ENCODE measurements around the gene TAMALIN. TPM values are rescaled to one million over a fixed set of nuclear protein-coding genes. Genes with fewer than 3 reads are reported as not detected.

The TAMALIN gene
- total RNA-seq, 1 experiment from 2014 or later = not detected

DNA sequence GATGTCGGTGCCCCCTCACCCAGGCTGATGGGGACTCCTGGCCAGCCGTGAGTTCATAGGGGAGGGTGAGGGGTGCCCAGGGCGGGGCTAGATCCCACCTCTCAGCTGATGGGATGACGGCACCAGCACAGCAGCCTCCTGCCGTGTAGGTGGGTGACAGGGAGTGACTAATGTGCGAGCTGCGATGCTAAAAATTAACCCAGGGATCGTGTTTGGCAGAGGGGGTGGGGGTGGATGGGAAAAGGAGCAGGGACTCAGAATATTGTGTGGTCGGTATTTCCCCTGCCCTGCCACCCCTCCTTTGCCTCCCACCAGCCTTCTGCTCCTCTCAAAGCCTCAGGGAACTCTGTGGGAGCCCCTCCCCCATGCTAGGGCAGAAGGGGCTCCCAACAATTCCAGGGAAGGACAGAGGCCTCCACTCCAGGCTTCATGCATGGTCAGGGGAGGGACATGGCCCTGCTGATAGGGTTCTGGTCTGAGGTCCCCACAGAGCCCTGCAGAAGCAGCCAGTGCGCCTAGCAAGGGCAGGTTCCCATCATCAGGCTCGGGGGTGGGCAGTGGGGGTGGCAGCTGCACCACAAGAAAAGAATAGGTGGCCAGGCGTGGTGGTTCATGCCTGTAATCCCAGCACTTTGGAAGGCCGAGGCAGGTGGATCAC, 12.5 kb downstream of the TAMALIN start:
- H3K27ac Mint-ChIP-seq (ENCODE audit: unreplicated experiment) = no peak overlapping the region
- TF ChIP-seq, protein P1, sequence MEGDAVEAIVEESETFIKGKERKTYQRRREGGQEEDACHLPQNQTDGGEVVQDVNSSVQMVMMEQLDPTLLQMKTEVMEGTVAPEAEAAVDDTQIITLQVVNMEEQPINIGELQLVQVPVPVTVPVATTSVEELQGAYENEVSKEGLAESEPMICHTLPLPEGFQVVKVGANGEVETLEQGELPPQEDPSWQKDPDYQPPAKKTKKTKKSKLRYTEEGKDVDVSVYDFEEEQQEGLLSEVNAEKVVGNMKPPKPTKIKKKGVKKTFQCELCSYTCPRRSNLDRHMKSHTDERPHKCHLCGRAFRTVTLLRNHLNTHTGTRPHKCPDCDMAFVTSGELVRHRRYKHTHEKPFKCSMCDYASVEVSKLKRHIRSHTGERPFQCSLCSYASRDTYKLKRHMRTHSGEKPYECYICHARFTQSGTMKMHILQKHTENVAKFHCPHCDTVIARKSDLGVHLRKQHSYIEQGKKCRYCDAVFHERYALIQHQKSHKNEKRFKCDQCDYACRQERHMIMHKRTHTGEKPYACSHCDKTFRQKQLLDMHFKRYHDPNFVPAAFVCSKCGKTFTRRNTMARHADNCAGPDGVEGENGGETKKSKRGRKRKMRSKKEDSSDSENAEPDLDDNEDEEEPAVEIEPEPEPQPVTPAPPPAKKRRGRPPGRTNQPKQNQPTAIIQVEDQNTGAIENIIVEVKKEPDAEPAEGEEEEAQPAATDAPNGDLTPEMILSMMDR (IDR thresholded peaks at IDR 0.05; ENCODE audit: unreplicated experiment) = no peak
- no peak overlapping the region for H3K4me3 Mint-ChIP-seq (ENCODE audit: low read depth, unreplicated experiment)
- no TSS peak for BruUV-seq (replicated peaks)
- no peaks in the 10 kb centered on the region for H3K9me3 Mint-ChIP-seq (ENCODE audit: low read depth, unreplicated experiment)
- peaks cover 19% of the 10 kb centered on the region for H3K4me1 Mint-ChIP-seq (ENCODE audit: low read depth, unreplicated experiment)
- peaks cover 10% of the 10 kb centered on the region for H3K36me3 Mint-ChIP-seq (ENCODE audit: insufficient read depth, unreplicated experiment)
- H3K27me3 Mint-ChIP-seq (ENCODE audit: unreplicated experiment) = no peaks in the 10 kb centered on the region
- DNase-seq = peak; percentile 41
- intact Hi-C loops (cut with micrococcal nuclease; ENCODE audit: unreplicated experiment) = no loop called here
- CTCF ChIA-PET = interaction anchor here (0.6 to 6.1 kb wide), 3 partner anchors 13 to 127 kb away, joined by 4 to 73 read pairs (median 4); no protein-coding TSS in a partner anchor

DNA sequence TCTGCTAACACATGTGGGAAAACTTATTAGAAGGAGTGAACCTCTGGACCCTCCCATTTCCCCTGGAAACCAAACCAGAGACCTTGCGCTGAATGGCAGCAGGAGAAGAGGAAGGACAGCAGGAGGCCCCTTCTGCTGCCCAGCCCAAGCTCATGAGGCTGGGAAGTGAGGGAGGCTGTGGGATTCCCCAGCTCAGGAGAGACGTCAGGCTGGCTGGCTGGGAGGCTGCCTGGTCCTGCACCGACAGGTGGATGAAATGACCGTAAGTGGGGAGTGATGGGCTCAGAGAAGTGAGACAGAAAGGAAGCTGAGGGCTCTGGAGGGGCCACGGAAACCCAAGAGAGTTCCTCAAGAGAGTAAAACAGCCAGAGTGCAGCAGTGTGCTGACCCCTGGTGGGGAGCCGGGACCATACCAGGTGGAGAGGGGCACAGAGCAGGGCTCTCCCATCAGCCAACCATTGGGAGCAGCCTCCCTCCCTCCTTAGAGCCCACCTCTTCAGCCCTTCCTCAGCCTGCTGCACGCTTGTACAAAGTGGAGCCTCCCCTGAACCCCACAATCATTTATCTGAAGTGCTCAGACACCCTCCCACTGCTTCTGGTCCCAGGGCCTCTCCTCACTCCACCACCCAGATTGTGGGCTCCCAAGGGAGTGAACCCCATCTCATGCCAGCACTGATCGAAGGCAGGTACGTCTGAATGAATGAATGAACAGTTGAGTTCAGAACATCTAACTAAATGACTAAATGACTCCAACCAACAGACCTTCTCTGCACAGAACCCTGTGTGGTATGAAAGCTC, 14.0 kb downstream of the TAMALIN start:
- peak; percentile 66 for DNase-seq
- TF ChIP-seq, protein P1 (IDR thresholded peaks at IDR 0.05; ENCODE audit: unreplicated experiment) = peak; percentile 72
- H3K4me1 Mint-ChIP-seq (ENCODE audit: low read depth, unreplicated experiment) = peaks cover 33% of the 10 kb centered on the region
- intact Hi-C loops (cut with micrococcal nuclease; ENCODE audit: unreplicated experiment) = loop anchor here (2.0 kb wide), 1 partner anchor 16 kb away; no protein-coding TSS in a partner anchor
- no TSS peak for BruUV-seq (replicated peaks)
- H3K27me3 Mint-ChIP-seq (ENCODE audit: unreplicated experiment) = no peaks in the 10 kb centered on the region
- no peak overlapping the region for H3K27ac Mint-ChIP-seq (ENCODE audit: unreplicated experiment)
- CTCF ChIA-PET = interaction anchor here (1.0 to 6.1 kb wide), 4 partner anchors 11 to 96 kb away, joined by 3 to 73 read pairs (median 6); no protein-coding TSS in a partner anchor
- no peaks in the 10 kb centered on the region for H3K9me3 Mint-ChIP-seq (ENCODE audit: low read depth, unreplicated experiment)
- no peak overlapping the region for H3K4me3 Mint-ChIP-seq (ENCODE audit: low read depth, unreplicated experiment)
- peaks cover 17% of the 10 kb centered on the region for H3K36me3 Mint-ChIP-seq (ENCODE audit: insufficient read depth, unreplicated experiment)

DNA sequence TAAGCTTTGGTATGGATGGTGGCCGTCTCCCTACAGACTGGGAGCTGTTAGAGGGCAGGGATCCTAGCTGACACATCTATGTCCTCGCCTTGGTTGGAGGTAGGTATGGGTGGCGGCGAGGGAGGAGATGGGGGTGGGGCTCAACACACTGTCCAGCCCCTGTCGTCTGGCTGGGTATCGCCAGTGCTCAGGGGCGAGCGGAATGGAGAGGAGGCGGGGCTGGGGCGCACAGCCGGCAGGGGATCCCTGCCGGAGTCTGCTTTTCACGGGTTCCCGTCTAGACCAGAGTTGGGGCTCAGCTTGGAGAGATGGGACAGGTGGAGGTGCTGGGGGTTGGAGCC, 16.1 kb downstream of the TAMALIN start:
- TF ChIP-seq, protein P1 (IDR thresholded peaks at IDR 0.05; ENCODE audit: unreplicated experiment) = no peak
- Mint-ChIP-seq H3K9me3 (ENCODE audit: low read depth, unreplicated experiment) (no peaks in the 10 kb centered on the region), H3K4me3 (ENCODE audit: low read depth, unreplicated experiment) (peak overlapping the region; percentile 75), H3K36me3 (ENCODE audit: insufficient read depth, unreplicated experiment) (peaks cover 18% of the 10 kb centered on the region), H3K27me3 (ENCODE audit: unreplicated experiment) (no peaks in the 10 kb centered on the region), H3K27ac (ENCODE audit: unreplicated experiment) (no peak overlapping the region), H3K4me1 (ENCODE audit: low read depth, unreplicated experiment) (peaks cover 40% of the 10 kb centered on the region)
- DNase-seq = peak; percentile 26
- intact Hi-C loops (cut with micrococcal nuclease; ENCODE audit: unreplicated experiment) = no loop called here
- CTCF ChIA-PET = interaction anchor here (1.0 to 6.1 kb wide), 7 partner anchors 10 to 93 kb away, joined by 3 to 73 read pairs (median 6); partner anchors contain the start of gene TAMALIN
- no TSS peak for BruUV-seq (replicated peaks)

DNA sequence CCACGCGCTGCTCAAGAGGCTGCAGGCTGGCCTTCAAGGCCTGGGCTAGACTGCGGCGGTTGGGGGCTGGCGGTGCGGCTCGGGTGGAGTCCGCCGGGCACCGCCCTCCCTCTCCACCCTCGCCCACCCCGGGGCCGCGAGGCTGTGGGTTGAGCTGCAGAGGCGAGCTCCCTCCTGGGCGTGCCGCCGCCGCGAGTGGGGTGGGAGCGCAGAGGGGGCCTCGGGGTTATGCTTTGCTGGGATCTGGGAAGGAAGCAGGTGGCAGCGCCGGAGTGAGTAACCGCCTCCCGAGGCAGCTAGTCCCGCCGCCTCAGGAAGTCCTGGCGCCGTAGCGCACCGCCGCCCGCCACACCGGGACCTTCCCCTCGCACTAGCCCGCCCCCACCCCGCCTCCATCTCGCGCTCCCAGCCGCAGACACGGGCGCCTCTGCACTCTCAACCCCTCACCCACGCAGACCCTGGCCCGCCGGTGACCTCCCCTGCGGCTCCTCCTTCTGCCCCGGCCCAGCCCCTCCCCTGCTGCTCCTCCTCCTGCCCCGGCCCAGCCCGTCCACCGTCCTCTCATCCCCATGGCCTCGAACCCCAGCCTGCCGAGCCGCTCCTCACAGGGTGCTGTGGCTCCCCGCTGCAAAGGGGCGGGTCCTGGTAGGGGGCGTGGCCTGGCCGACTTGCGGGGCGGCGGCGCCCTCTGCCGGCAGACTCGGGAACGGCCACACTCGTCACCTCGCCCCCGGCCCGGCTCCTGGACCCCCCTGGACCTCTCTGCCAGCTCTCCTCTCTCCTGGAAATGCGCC, 16.6 kb downstream of the TAMALIN start:
- no peak overlapping the region for H3K27ac Mint-ChIP-seq (ENCODE audit: unreplicated experiment)
- H3K27me3 Mint-ChIP-seq (ENCODE audit: unreplicated experiment) = no peaks in the 10 kb centered on the region
- H3K4me3 Mint-ChIP-seq (ENCODE audit: low read depth, unreplicated experiment) = peak overlapping the region; percentile 75
- CTCF ChIA-PET = interaction anchor here (0.7 to 6.1 kb wide), 9 partner anchors 9 to 739 kb away, joined by 3 to 73 read pairs (median 4); partner anchors contain the start of gene TAMALIN
- TF ChIP-seq, protein P1 (IDR thresholded peaks at IDR 0.05; ENCODE audit: unreplicated experiment) = peak; percentile 83
- H3K36me3 Mint-ChIP-seq (ENCODE audit: insufficient read depth, unreplicated experiment) = peaks cover 18% of the 10 kb centered on the region
- peak; percentile 86 for DNase-seq
- intact Hi-C loops (cut with micrococcal nuclease; ENCODE audit: unreplicated experiment) = no loop called here
- no TSS peak for BruUV-seq (replicated peaks)
- H3K9me3 Mint-ChIP-seq (ENCODE audit: low read depth, unreplicated experiment) = no peaks in the 10 kb centered on the region
- H3K4me1 Mint-ChIP-seq (ENCODE audit: low read depth, unreplicated experiment) = peaks cover 40% of the 10 kb centered on the region
